MM.1S (cell line): ENCODE data around the gene ULBP1.

Source experiments
- CTCF ChIP-seq: fragments of 300-600 bp; sonication (generic); IDR thresholded peaks from 2 replicates; pipeline ENCODE4 v1.5.1; 2016; ENCODE audit warnings: antibody characterized with exemption, low read length, mixed read lengths
- EZH2 ChIP-seq: fragments of 300-600 bp; sonication (generic); optimal IDR thresholded peaks from 2 replicates; pipeline ENCODE3; 2017; ENCODE audit warnings: low read depth, mild to moderate bottlenecking, antibody characterized with exemption, low read length, mixed read lengths
- EZH2phosphoT487 ChIP-seq: fragments of 300-600 bp; sonication (generic); IDR thresholded peaks from 2 replicates; pipeline ENCODE4 v1.6.1; 2018; ENCODE audit warnings: antibody characterized with exemption, low read length

GRCh38 chr6:149919834-149920225 is 43.9 kb upstream of the ULBP1 start:
- TF ChIP-seq CTCF: no peak
- TF ChIP-seq EZH2: no peak
- no peak for TF ChIP-seq EZH2phosphoT487
